K562 (cell line): ENCODE measurements around the gene THAP12. TPM values are rescaled to one million over a fixed set of nuclear protein-coding genes. Genes with fewer than 3 reads are reported as not detected.
A peak's percentile ranks its signal among the peaks of the same experiment; 100 is the strongest.

ENCODE experiments used
- ATAC-seq: fragments of 200-7000 bp; cut with Tn5 transposase; 3 replicates; pipeline ENCODE4 v1.9.1; 2020; ENCODE audit warnings: moderate library complexity
- BruUV-seq: library from RNA; stranded (reverse); fragments of 400-500 nt; replicated peaks from 2 replicates; lab custom pipeline; 2021; lab: Mats Ljungman, UMichigan
- CTCF ChIA-PET: fragments of 300-600 bp; formaldehyde crosslinking; extraction: SDS; loops from one replicate; lab custom pipeline; 2021; ENCODE audit warnings: low intra/inter-chr PET ratio; lab: Yijun Ruan, JAX
- POLR2A ChIA-PET: fragments of 300-600, 350-650 bp; sonication (Branson Sonifier 250); formaldehyde crosslinking; extraction: SDS; loops from one replicate; lab custom pipeline; 2021; ENCODE audit warnings: antibody characterized with exemption, inconsistent platforms; lab: Yijun Ruan, JAX
- DNase-seq, 4 experiments: peaks; one replicate each; pipeline versions ENCODE4 v3.0.0 to v3.0.0-alpha.2; 2011 to 2018; ENCODE audit warnings: low spot score in 3 of 4, mixed read lengths in 3 of 4; ENCODE audit errors: extremely low read depth in 1 of 4
- FAIRE-seq: peaks from 2 replicates; lab custom pipeline; 2011; peaks lifted over from hg19 to GRCh38; lab: Jason Lieb, UNC
- H2AFZ ChIP-seq: 2 replicates; pipeline ENCODE4 v1.6.0; 2011; ENCODE audit warnings: low read depth, low read length, control low read depth, inconsistent platforms
- H3K27ac ChIP-seq: fragments of 200-600 bp; 3 replicates; pipeline ENCODE4 v1.8.0; 2011; ENCODE audit warnings: low read depth, mild to moderate bottlenecking, control low read depth, inconsistent platforms, low read length, moderate library complexity, mixed read lengths; ENCODE audit errors: extremely low read depth
- H3K27me3 ChIP-seq, 2 experiments: fragments of 300-600 bp in 1 of 2; 2 replicates in 1 of 2; 3 replicates in 1 of 2; pipeline versions ENCODE4 v1.6.0 to v1.8.0; 2011; ENCODE audit warnings: inconsistent platforms in 2 of 2, low read length in 2 of 2, mild to moderate bottlenecking in 1 of 2, mixed read lengths in 1 of 2, moderate library complexity in 1 of 2; ENCODE audit not compliant: control insufficient read depth in 2 of 2, insufficient read depth in 2 of 2
- H3K36me3 ChIP-seq: fragments of 300-600 bp; 3 replicates; pipeline ENCODE4 v1.8.0; 2011; ENCODE audit warnings: mild to moderate bottlenecking, low read length, inconsistent platforms; ENCODE audit not compliant: control insufficient read depth, insufficient read depth
- H3K4me1 ChIP-seq, 2 experiments: fragments of 200-600 bp in 1 of 2; replicated peaks in 1 of 2; 2 replicates in 1 of 2; 3 replicates in 1 of 2; pipeline versions ENCODE4 v1.5.1 to v1.8.0; 2011; ENCODE audit warnings: inconsistent platforms in 2 of 2, low read length in 2 of 2, mild to moderate bottlenecking in 1 of 2, mixed read lengths in 1 of 2, moderate library complexity in 1 of 2; ENCODE audit not compliant: control insufficient read depth in 2 of 2, insufficient read depth in 2 of 2
- H3K4me2 ChIP-seq: 2 replicates; pipeline ENCODE4 v1.6.1; 2011; ENCODE audit warnings: low read length, control low read depth, inconsistent platforms, mixed read lengths; ENCODE audit not compliant: insufficient read depth
- H3K4me3 ChIP-seq: fragments of 200-600 bp; sonication (generic), shearing (Covaris generic); 2 replicates; pipeline ENCODE4 v1.5.1; 2016; ENCODE audit warnings: control low read depth, inconsistent platforms
- H3K79me2 ChIP-seq: fragments of 200-600 bp; 3 replicates; pipeline ENCODE4 v1.8.0; 2011; ENCODE audit warnings: low read length, inconsistent platforms; ENCODE audit not compliant: control insufficient read depth, insufficient read depth
- H3K9ac ChIP-seq, 2 experiments: 2 replicates each; pipeline versions ENCODE4 v1.6.0 to v1.6.1; 2011; ENCODE audit warnings: low read depth in 2 of 2, low read length in 2 of 2, control low read depth in 1 of 2, inconsistent platforms in 1 of 2, mild to moderate bottlenecking in 1 of 2, mixed read lengths in 1 of 2; ENCODE audit not compliant: insufficient read depth in 1 of 2
- H3K9me1 ChIP-seq: one replicate; pipeline ENCODE4 v1.6.0; 2011; ENCODE audit warnings: inconsistent platforms, mild to moderate bottlenecking, low read length, moderate library complexity; ENCODE audit not compliant: control insufficient read depth, insufficient read depth
- H3K9me3 ChIP-seq: replicated peaks from 2 replicates; pipeline ENCODE4 v1.5.1; 2011; ENCODE audit warnings: low read depth, low read length, inconsistent platforms; ENCODE audit not compliant: control insufficient read depth, insufficient read depth
- H4K20me1 ChIP-seq: replicated peaks from 2 replicates; pipeline ENCODE4 v1.6.1; 2011; ENCODE audit warnings: low read length, inconsistent platforms, mixed read lengths; ENCODE audit not compliant: control insufficient read depth, insufficient read depth
- MEIS2 ChIP-seq: fragments of 450-650 bp; IDR thresholded peaks from 2 replicates; pipeline ENCODE4 v1.6.1; 2014; ENCODE audit warnings: mild to moderate bottlenecking; ENCODE audit not compliant: partially characterized antibody
- SAFB ChIP-seq: fragments of 200-400 bp; formaldehyde crosslinking; IDR thresholded peaks from 2 replicates; pipeline ENCODE4 v1.6.1; 2017; ENCODE audit warnings: low read depth, low read length, borderline replicate concordance
- in situ Hi-C: fragments of 300-500 bp; cut with MboI; formaldehyde crosslinking; loops from 4 replicates; pipeline ENCODE4 v1.15.0; 2018; ENCODE audit warnings: inconsistent platforms, mixed read lengths
- intact Hi-C: fragments of 100-400 bp; cut with micrococcal nuclease; formaldehyde crosslinking; loops from 2 replicates; pipeline ENCODE4 v1.14.2; 2022
- polyA plus RNA-seq, 8 experiments: library from polyadenylated mRNA; depleted of rRNA in 4 of 8; stranded (reverse) in 5 of 8; unstranded in 3 of 8; fragments of >200 nt; fragmentation: Nextera tagmentation in 2 of 8; fragmentation: Illumina TruSeq in 1 of 8; extraction: Ambion mirVana in 2 of 8; extraction: Trizol in 1 of 8; gene quantifications; 2 replicates each; pipeline versions ENCODE4 v1.2.1 to v1.2.3, GENCODE V29; 2011 to 2014; ENCODE audit warnings: inconsistent platforms in 1 of 8, missing spikeins in 1 of 8
- total RNA-seq, 7 experiments: library from RNA; depleted of rRNA in 6 of 7; stranded (reverse); fragments of >200 nt in 6 of 7; fragmentation: Illumina TruSeq in 2 of 7; extraction: Trizol in 2 of 7; gene quantifications; 2 replicates each; pipeline versions ENCODE4 v1.2.1 to v1.2.3, GENCODE V29; 2011 to 2021; ENCODE audit warnings: low replicate concordance in 1 of 7
- TF ChIP-seq, protein P1 (sequence below), 2 experiments: IDR thresholded peaks in 1 of 2; conservative IDR thresholded peaks in 1 of 2; 2 replicates each; pipeline ENCODE4 v1.6.1; 2016; ENCODE audit warnings: low read depth in 2 of 2, mild to moderate bottlenecking in 1 of 2, missing compliant biosample characterization in 1 of 2, missing genetic modification characterization in 1 of 2, moderate library complexity in 1 of 2

Gene THAP12
- total and polyA plus RNA-seq, 9 of the 15 experiments (the other 6 are each of a cell fraction or from before 2014, with no cell fraction given) = 28.1 to 103 (median 57.8) TPM

DNA sequence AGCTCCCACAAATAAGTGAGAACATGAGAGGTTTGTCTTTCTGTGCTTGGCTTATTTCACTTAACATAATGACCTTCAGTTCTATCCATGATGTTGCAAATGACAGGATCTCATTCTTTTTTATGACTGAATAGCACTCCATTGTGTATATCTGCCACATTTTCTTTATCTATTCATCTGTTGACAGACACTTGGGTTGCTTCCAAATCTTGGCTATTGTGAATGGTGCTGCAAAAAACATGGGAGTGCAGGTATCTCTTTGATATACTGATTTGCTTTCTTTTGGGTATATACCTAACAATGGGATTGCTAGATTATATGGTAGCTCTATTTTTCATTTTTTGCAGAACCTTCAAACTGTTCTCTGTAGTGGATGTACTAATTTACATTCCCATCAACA is 13.5 kb upstream of the THAP12 start:
- DNase-seq = no peak
- POLR2A ChIA-PET = no interaction called here

More for the DNA sequence above, 13.5 kb upstream of the THAP12 start:
- no peak overlapping the region for H3K4me3 ChIP-seq
- no peaks in the 10 kb centered on the region for H3K79me2 ChIP-seq
- no peaks in the 10 kb centered on the region for H3K36me3 ChIP-seq
- H2AFZ ChIP-seq = no peak overlapping the region
- CTCF ChIA-PET = no interaction called here
- no peak overlapping the region for H3K27ac ChIP-seq
- no peak overlapping the region for H3K4me2 ChIP-seq
- TF ChIP-seq SAFB = no peak
- TF ChIP-seq, protein P1, sequence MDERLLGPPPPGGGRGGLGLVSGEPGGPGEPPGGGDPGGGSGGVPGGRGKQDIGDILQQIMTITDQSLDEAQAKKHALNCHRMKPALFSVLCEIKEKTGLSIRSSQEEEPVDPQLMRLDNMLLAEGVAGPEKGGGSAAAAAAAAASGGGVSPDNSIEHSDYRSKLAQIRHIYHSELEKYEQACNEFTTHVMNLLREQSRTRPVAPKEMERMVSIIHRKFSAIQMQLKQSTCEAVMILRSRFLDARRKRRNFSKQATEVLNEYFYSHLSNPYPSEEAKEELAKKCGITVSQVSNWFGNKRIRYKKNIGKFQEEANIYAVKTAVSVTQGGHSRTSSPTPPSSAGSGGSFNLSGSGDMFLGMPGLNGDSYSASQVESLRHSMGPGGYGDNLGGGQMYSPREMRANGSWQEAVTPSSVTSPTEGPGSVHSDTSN (CRISPR knock-in tag; IDR thresholded peaks at IDR 0.05; ENCODE audit: low read depth) = no peak
- TF ChIP-seq, protein P1 (tag; conservative IDR thresholded peaks at IDR 0.05; ENCODE audit: low read depth) = peak; percentile 37; the same call in 1 of the 2 replicates
- peak; percentile 49 for TF ChIP-seq MEIS2
- H3K9me1 ChIP-seq = no peaks in the 10 kb centered on the region
- in situ Hi-C loops (no loop called here), intact Hi-C loops (no loop called here)
- H4K20me1 ChIP-seq = no peaks in the 10 kb centered on the region
- H3K9ac ChIP-seq = no peak overlapping the region
- FAIRE-seq (no peak), ATAC-seq (no peak)
- no peaks in the 10 kb centered on the region for H3K4me1 ChIP-seq
- BruUV-seq = no TSS peak
- H3K27me3 ChIP-seq = peaks cover 0 to 6% of the 10 kb centered on the region in 2 experiments; a peak in 4 of 5 replicates
- no peaks in the 10 kb centered on the region for H3K9me3 ChIP-seq
